Neutrophil (primary cell): ENCODE measurements around the gene POT1.

ENCODE experiments used
- H3K27ac ChIP-seq: fragments of 200-600 bp; sonication (generic); 2 replicates; pipeline ENCODE4 v1.5.1; 2016; ENCODE audit warnings: mild to moderate bottlenecking, moderate library complexity
- H3K27me3 ChIP-seq: fragments of 200-600 bp; sonication (generic); 2 replicates; pipeline ENCODE4 v1.6.0; 2016; ENCODE audit warnings: mild to moderate bottlenecking
- H3K36me3 ChIP-seq: fragments of 200-600 bp; sonication (generic); 2 replicates; pipeline ENCODE4 v1.5.1; 2017
- H3K4me1 ChIP-seq, 2 experiments: fragments of 200-600 bp in 1 of 2; sonication (generic) in 1 of 2; 1 replicate in 1 of 2; 2 replicates in 1 of 2; pipeline versions ENCODE4 v1.5.1 to v1.6.1; 2013 to 2016; ENCODE audit warnings: low read depth in 1 of 2, low read length in 1 of 2, mild to moderate bottlenecking in 1 of 2, moderate library complexity in 1 of 2; ENCODE audit not compliant: control insufficient read depth in 1 of 2, insufficient read depth in 1 of 2
- H3K4me3 ChIP-seq, 2 experiments: fragments of 200-600 bp in 1 of 2; sonication (generic) in 1 of 2; 1 replicate in 1 of 2; 2 replicates in 1 of 2; pipeline ENCODE4 v1.5.1; 2013 to 2016; ENCODE audit warnings: low read depth in 1 of 2, low read length in 1 of 2, mild to moderate bottlenecking in 1 of 2, moderate library complexity in 1 of 2
- H3K9me3 ChIP-seq: fragments of 200-600 bp; sonication (generic); 2 replicates; pipeline ENCODE4 v1.5.1; 2016
- CTCF ChIP-seq: fragments of 200-600 bp; sonication (generic); IDR thresholded peaks from 2 replicates; pipeline ENCODE4 v1.5.1; 2016; ENCODE audit warnings: antibody characterized with exemption

POT1 gene

GRCh38 chr7:124796771-124797170, 132.9 kb downstream of the POT1 start:
- Histone ChIP-seq H3K36me3 (no peaks in the 10 kb centered on the region), H3K27ac (no peak overlapping the region), H3K4me3 (no peak overlapping the region), H3K4me1 (no peaks in the 10 kb centered on the region), H3K27me3 (no peaks in the 10 kb centered on the region), H3K9me3 (no peaks in the 10 kb centered on the region)
- TF ChIP-seq CTCF: no peak

- H3K27me3 ChIP-seq: peaks cover 8% of the 10 kb centered on the region
- H3K36me3 ChIP-seq: no peaks in the 10 kb centered on the region
- no peaks in the 10 kb centered on the region for H3K9me3 ChIP-seq
- H3K27ac ChIP-seq: no peak overlapping the region
- no peak overlapping the region for H3K4me3 ChIP-seq
- no peak for TF ChIP-seq CTCF
- no peaks in the 10 kb centered on the region for H3K4me1 ChIP-seq
Observed at GRCh38 chr7:124792696-124793095, 136.9 kb downstream of the POT1 start.

- H3K27ac ChIP-seq: no peak overlapping the region
- no peak for TF ChIP-seq CTCF
- no peaks in the 10 kb centered on the region for H3K4me1 ChIP-seq
- no peaks in the 10 kb centered on the region for H3K36me3 ChIP-seq
- H3K9me3 ChIP-seq: no peaks in the 10 kb centered on the region
- no peak overlapping the region for H3K4me3 ChIP-seq
- H3K27me3 ChIP-seq: peaks cover 8% of the 10 kb centered on the region
Observed at GRCh38 chr7:124792002-124792401, 137.6 kb downstream of the POT1 start.

DNA sequence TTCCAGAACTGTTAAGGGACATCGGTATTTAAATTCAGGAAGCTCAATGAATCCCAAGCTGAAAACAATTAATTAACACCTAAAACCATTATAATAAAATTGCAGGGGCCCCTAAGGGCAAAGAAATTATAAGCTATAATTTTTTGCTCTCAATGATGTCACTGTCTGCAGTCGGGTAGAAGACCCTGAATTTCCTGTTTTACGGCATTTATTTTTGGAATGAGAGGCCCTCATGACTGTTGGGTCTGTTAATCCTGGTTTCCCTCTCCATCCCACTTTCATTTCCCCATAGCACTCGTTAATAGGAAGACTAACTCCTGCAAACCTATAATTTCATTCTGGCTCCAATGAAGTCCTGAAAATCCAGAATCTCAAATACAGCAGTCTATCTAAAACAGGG, 138.2 kb downstream of the POT1 start:
- no peaks in the 10 kb centered on the region for H3K9me3 ChIP-seq
- H3K36me3 ChIP-seq: no peaks in the 10 kb centered on the region
- no peak overlapping the region for H3K27ac ChIP-seq
- H3K27me3 ChIP-seq: peaks cover 8% of the 10 kb centered on the region
- no peak for TF ChIP-seq CTCF
- no peak overlapping the region for H3K4me3 ChIP-seq
- H3K4me1 ChIP-seq: no peaks in the 10 kb centered on the region

- Histone ChIP-seq H3K36me3 (no peaks in the 10 kb centered on the region), H3K9me3 (no peaks in the 10 kb centered on the region), H3K4me1 (no peaks in the 10 kb centered on the region), H3K27ac (no peak overlapping the region), H3K27me3 (peaks cover 8% of the 10 kb centered on the region), H3K4me3 (no peak overlapping the region)
- TF ChIP-seq CTCF: no peak
Observed at GRCh38 chr7:124790645-124791044, 139.0 kb downstream of the POT1 start.

GRCh38 chr7:124785994-124786393, 143.6 kb downstream of the POT1 start:
- TF ChIP-seq CTCF: no peak
- H3K9me3 ChIP-seq: no peaks in the 10 kb centered on the region
- no peak overlapping the region for H3K27ac ChIP-seq
- no peaks in the 10 kb centered on the region for H3K36me3 ChIP-seq
- no peaks in the 10 kb centered on the region for H3K4me1 ChIP-seq
- no peak overlapping the region for H3K4me3 ChIP-seq
- H3K27me3 ChIP-seq: peaks cover 13% of the 10 kb centered on the region
